Neural progenitor cell (in vitro differentiated cells): Measurements from ENCODE around the gene VSIG2. TPM values are rescaled to one million over a fixed set of nuclear protein-coding genes. Genes with fewer than 3 reads are reported as not detected.
"Not testable (repeated sequence)": the region's sequence is repeated elsewhere in the genome, so short reads cannot be mapped to it uniquely, and the experiment has no call there.

ENCODE experiments used
- DNase-seq: peaks from one replicate; pipeline ENCODE4 v3.0.0-alpha.2; 2016; ENCODE audit warnings: low spot score
- H2AFZ ChIP-seq: fragments of 200-600 bp; sonication (generic); replicated peaks from 2 replicates; pipeline ENCODE4 v1.6.1; 2016; ENCODE audit warnings: antibody characterized with exemption
- H3F3A ChIP-seq: fragments of 200-600 bp; sonication (generic); 2 replicates; pipeline ENCODE4 v1.6.1; 2016; ENCODE audit warnings: antibody characterized with exemption, low read depth
- H3K27ac ChIP-seq: fragments of 200-600 bp; sonication (generic); 2 replicates; pipeline ENCODE4 v1.5.1; 2016; ENCODE audit warnings: mild to moderate bottlenecking
- H3K27me3 ChIP-seq: fragments of 200-600 bp; sonication (generic); 2 replicates; pipeline ENCODE4 v1.6.1; 2016; ENCODE audit warnings: mild to moderate bottlenecking, moderate library complexity
- H3K36me3 ChIP-seq: fragments of 200-600 bp; sonication (generic); 2 replicates; pipeline ENCODE4 v1.5.1; 2016
- H3K4me1 ChIP-seq: fragments of 200-600 bp; sonication (generic); 2 replicates; pipeline ENCODE4 v1.6.1; 2016; ENCODE audit warnings: mixed run types
- H3K4me2 ChIP-seq: fragments of 200-600 bp; sonication (generic); 2 replicates; pipeline ENCODE4 v1.6.1; 2016
- H3K4me3 ChIP-seq: fragments of 200-600 bp; sonication (generic); 2 replicates; pipeline ENCODE4 v1.5.1; 2016
- H3K79me2 ChIP-seq: fragments of 200-600 bp; sonication (generic); 2 replicates; pipeline ENCODE4 v1.6.1; 2016; ENCODE audit warnings: low read depth
- H3K9ac ChIP-seq: fragments of 200-600 bp; sonication (generic); 2 replicates; pipeline ENCODE4 v1.6.1; 2016
- H3K9me3 ChIP-seq: fragments of 200-600 bp; sonication (generic); 2 replicates; pipeline ENCODE4 v1.5.1; 2016; ENCODE audit warnings: low read depth
- H4K20me1 ChIP-seq: fragments of 200-600 bp; sonication (generic); 2 replicates; pipeline ENCODE4 v1.6.1; 2016; ENCODE audit warnings: low read depth
- H3K27ac Mint-ChIP-seq: 3 replicates; pipeline ENCODE4 v1.8.0; 2021; ENCODE audit warnings: mixed read lengths
- H3K27me3 Mint-ChIP-seq: 2 replicates; pipeline ENCODE4 v1.8.0; 2022; ENCODE audit warnings: low read depth, mild to moderate bottlenecking, inconsistent platforms, moderate library complexity, mixed read lengths; ENCODE audit not compliant: insufficient read depth
- H3K36me3 Mint-ChIP-seq: 3 replicates; pipeline ENCODE4 v1.8.0; 2021; ENCODE audit warnings: mixed read lengths
- H3K4me1 Mint-ChIP-seq: 3 replicates; pipeline ENCODE4 v1.8.0; 2021; ENCODE audit warnings: mixed read lengths
- H3K4me3 Mint-ChIP-seq: 3 replicates; pipeline ENCODE4 v1.8.0; 2021; ENCODE audit warnings: mild to moderate bottlenecking, moderate library complexity, mixed read lengths
- H3K9me3 Mint-ChIP-seq: 3 replicates; pipeline ENCODE4 v1.8.0; 2020; ENCODE audit warnings: mixed read lengths
- CTCF ChIP-seq: fragments of 200-600 bp; sonication (generic); IDR thresholded peaks from 2 replicates; pipeline ENCODE4 v1.5.1; 2017; ENCODE audit warnings: antibody characterized with exemption, mild to moderate bottlenecking
- EZH2 ChIP-seq: fragments of 200-600 bp; sonication (generic); IDR thresholded peaks from 2 replicates; pipeline ENCODE4 v1.6.1; 2017; ENCODE audit warnings: antibody characterized with exemption, mild to moderate bottlenecking, moderate library complexity
- EZH2phosphoT487 ChIP-seq: fragments of 200-600 bp; sonication (generic); IDR thresholded peaks from 2 replicates; pipeline ENCODE4 v1.6.1; 2017; ENCODE audit warnings: antibody characterized with exemption
- total RNA-seq: library from RNA; depleted of rRNA; stranded (reverse); fragments of >200 nt; gene quantifications from 2 replicates; pipeline ENCODE4 v1.2.3, GENCODE V29; 2015; ENCODE audit warnings: low replicate concordance

Gene VSIG2
- total RNA-seq, 1 donor from 2014 or later, result not detected

GRCh38 chr11:124778281-124778680 lies 26.2 kb upstream of the VSIG2 start:
- Histone ChIP-seq H4K20me1 (peaks cover 40% of the 10 kb centered on the region), H3K9ac (no peak overlapping the region), H3K9me3 (no peaks in the 10 kb centered on the region), H3K4me3 (no peak overlapping the region), H3K79me2 (peaks cover 78% of the 10 kb centered on the region), H3K36me3 (peaks cover 4% of the 10 kb centered on the region), H3K27me3 (no peaks in the 10 kb centered on the region), H3F3A (peaks cover 9% of the 10 kb centered on the region), H2AFZ (no peak overlapping the region), H3K27ac (no peak overlapping the region), H3K4me2 (no peak overlapping the region), H3K4me1 (peaks cover 9% of the 10 kb centered on the region)
- Mint-ChIP-seq H3K36me3 (peaks cover 25% of the 10 kb centered on the region), H3K4me1 (no peaks in the 10 kb centered on the region), H3K27me3 (peaks cover 3% of the 10 kb centered on the region), H3K9me3 (no peaks in the 10 kb centered on the region), H3K4me3 (no peak overlapping the region), H3K27ac (no peak overlapping the region)
- TF ChIP-seq CTCF, result peak; percentile 55
- no peak for TF ChIP-seq EZH2phosphoT487
- DNase-seq, result no peak

- Histone ChIP-seq H3K27ac (no peak overlapping the region), H3K27me3 (no peaks in the 10 kb centered on the region), H3K36me3 (peaks cover 11% of the 10 kb centered on the region), H4K20me1 (peaks cover 40% of the 10 kb centered on the region), H3F3A (peaks cover 9% of the 10 kb centered on the region), H3K4me1 (peaks cover 9% of the 10 kb centered on the region), H2AFZ (no peak overlapping the region), H3K4me3 (no peak overlapping the region), H3K9ac (no peak overlapping the region), H3K9me3 (no peaks in the 10 kb centered on the region), H3K4me2 (no peak overlapping the region), H3K79me2 (peaks cover 66% of the 10 kb centered on the region)
- no peak for DNase-seq
- Mint-ChIP-seq H3K4me3 (no peak overlapping the region), H3K36me3 (peaks cover 30% of the 10 kb centered on the region), H3K27me3 (peaks cover 3% of the 10 kb centered on the region), H3K9me3 (no peaks in the 10 kb centered on the region), H3K27ac (no peak overlapping the region), H3K4me1 (no peaks in the 10 kb centered on the region)
- TF ChIP-seq EZH2 (no peak), EZH2phosphoT487 (no peak), CTCF (no peak)
Measured at GRCh38 chr11:124776865-124777645, 25.0 kb upstream of the VSIG2 start.

DNA sequence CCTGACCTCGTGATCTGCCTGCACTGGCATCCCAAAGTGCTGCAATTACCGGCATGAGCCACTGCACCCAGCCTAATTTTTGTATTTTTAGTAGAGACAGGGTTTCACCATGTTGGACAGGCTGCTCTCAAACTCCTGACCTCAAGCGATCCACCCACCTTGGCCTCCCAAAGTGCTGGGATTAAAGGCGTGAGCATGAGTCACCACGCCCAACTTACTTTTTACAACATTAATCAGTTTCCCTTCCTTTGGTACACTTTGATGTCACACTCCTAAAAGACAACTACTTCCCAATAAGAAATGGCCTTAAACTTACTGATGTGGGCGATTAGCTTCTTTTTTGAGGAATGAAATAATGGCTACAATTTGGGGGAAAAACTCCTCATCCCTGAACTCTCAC lies 18.9 kb upstream of the VSIG2 start:
- H3K9me3 ChIP-seq, H3K27ac Mint-ChIP-seq, H3K4me3 Mint-ChIP-seq, H3K9ac ChIP-seq, H3K9me3 Mint-ChIP-seq, H3F3A ChIP-seq, H3K4me3 ChIP-seq, DNase-seq, H3K4me2 ChIP-seq, H3K27me3 Mint-ChIP-seq, H3K27me3 ChIP-seq, H3K4me1 Mint-ChIP-seq, H2AFZ ChIP-seq, H3K27ac ChIP-seq, H3K4me1 ChIP-seq: not testable (repeated sequence)
- Histone ChIP-seq H3K36me3 (peaks cover 22% of the 10 kb centered on the region), H3K79me2 (peaks cover 21% of the 10 kb centered on the region), H4K20me1 (peaks cover 18% of the 10 kb centered on the region)
- H3K36me3 Mint-ChIP-seq, result peaks cover 26% of the 10 kb centered on the region
